DND-41 (cell line): Measurements from ENCODE around the gene RBPJL.

Experiments used
- ATAC-seq: fragments of 200-7000 bp; cut with Tn5 transposase; 3 replicates; pipeline ENCODE4 v1.9.1; 2021; ENCODE audit warnings: low read depth; ENCODE audit not compliant: insufficient read depth
- DNase-seq: peaks from one replicate; pipeline ENCODE4 v3.0.0-alpha.2; 2020
- H2AFZ ChIP-seq: 2 replicates; pipeline ENCODE4 v1.6.0; 2012; ENCODE audit warnings: low read depth, low read length
- H3K27ac ChIP-seq: 2 replicates; pipeline ENCODE4 v1.5.1; 2012; ENCODE audit warnings: low read length, inconsistent platforms
- H3K27me3 ChIP-seq: fragments of 200-600 bp; sonication (generic); 2 replicates; pipeline ENCODE4 v1.6.0; 2012; ENCODE audit warnings: low read length, mild to moderate bottlenecking, inconsistent platforms; ENCODE audit not compliant: insufficient read depth, poor library complexity
- H3K36me3 ChIP-seq: 2 replicates; pipeline ENCODE4 v1.5.1; 2012; ENCODE audit warnings: low read length, inconsistent platforms; ENCODE audit not compliant: insufficient read depth
- H3K4me1 ChIP-seq: 2 replicates; pipeline ENCODE4 v1.5.1; 2012; ENCODE audit warnings: mild to moderate bottlenecking, low read length; ENCODE audit not compliant: insufficient read depth
- H3K4me2 ChIP-seq: 2 replicates; pipeline ENCODE4 v1.6.0; 2012; ENCODE audit warnings: mild to moderate bottlenecking, moderate library complexity, low read length, inconsistent platforms; ENCODE audit not compliant: insufficient read depth
- H3K4me3 ChIP-seq, 2 experiments: fragments of 200-600 bp in 1 of 2; shearing (Covaris generic) in 1 of 2; 2 replicates each; pipeline ENCODE4 v1.5.1; 2012 to 2016; ENCODE audit warnings: inconsistent platforms in 2 of 2, low read length in 2 of 2, mild to moderate bottlenecking in 2 of 2, low read depth in 1 of 2, moderate library complexity in 1 of 2
- H3K79me2 ChIP-seq: 2 replicates; pipeline ENCODE4 v1.6.0; 2012; ENCODE audit warnings: low read length, inconsistent platforms; ENCODE audit not compliant: insufficient read depth
- H3K9ac ChIP-seq: 2 replicates; pipeline ENCODE4 v1.6.0; 2012; ENCODE audit warnings: low read depth, mild to moderate bottlenecking, inconsistent platforms, low read length, moderate library complexity
- H3K9me3 ChIP-seq: 2 replicates; pipeline ENCODE4 v1.5.1; 2012; ENCODE audit warnings: low read length, moderate library complexity, mild to moderate bottlenecking, inconsistent platforms; ENCODE audit not compliant: insufficient read depth, severe bottlenecking
- H4K20me1 ChIP-seq: 2 replicates; pipeline ENCODE4 v1.6.0; 2012; ENCODE audit warnings: low read length; ENCODE audit not compliant: insufficient read depth
- EZH2 ChIP-seq: IDR thresholded peaks from 3 replicates; pipeline ENCODE4 v1.6.1; 2012; ENCODE audit warnings: borderline replicate concordance, low read depth, mild to moderate bottlenecking, moderate library complexity, low read length, inconsistent platforms; ENCODE audit not compliant: severe bottlenecking
- TF ChIP-seq, protein P1 (sequence below): IDR thresholded peaks from 2 replicates; pipeline ENCODE4 v1.5.1; 2012; ENCODE audit warnings: borderline replicate concordance, low read length, moderate library complexity, mild to moderate bottlenecking; ENCODE audit not compliant: poor library complexity, severe bottlenecking; ENCODE audit errors: extremely low read depth

The RBPJL gene

DNA sequence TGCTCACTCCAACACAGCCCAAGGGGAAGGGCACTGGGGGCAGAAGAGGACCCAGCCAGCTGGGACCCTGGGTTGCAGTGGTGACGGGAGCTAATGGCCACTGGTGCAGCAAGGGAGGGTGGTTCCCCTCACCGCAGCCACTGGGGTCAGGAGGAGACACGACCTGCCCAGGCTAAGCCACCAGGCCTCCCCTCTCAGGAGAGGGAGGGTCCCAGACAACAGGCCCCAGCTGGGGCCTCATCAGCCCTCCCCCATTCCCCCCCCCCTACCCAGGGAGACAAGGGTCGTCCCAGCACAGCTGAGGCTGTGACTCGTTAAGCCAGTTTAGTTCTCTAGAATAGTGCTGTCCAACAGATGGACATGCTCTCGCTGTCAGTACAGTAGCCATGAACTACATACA, 18.7 kb downstream of the RBPJL start:
- DNase-seq: no peak
- no peak overlapping the region for H2AFZ ChIP-seq

DNA sequence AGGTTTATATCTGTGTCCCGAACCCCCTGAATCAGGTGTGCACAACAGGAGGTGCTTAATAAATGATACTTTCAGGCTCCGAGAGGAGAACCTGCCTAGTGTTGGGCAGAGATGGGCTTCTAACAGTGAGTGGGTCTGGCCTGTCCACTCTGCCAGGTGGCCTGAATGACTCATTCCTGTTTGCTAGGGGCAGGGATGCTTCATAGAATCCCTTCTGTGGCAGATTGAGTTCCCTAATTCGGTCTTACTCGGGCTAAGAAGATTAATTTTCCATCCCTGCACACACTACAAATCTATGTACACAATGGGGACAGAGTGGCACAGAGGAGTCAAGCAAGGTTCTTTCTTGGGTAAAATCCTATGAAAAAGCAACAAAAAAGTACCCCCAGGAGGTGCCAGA, 21.8 kb downstream of the RBPJL start:
- Histone ChIP-seq H3K27ac (no peak overlapping the region), H4K20me1 (no peaks in the 10 kb centered on the region), H3K36me3 (no peaks in the 10 kb centered on the region), H3K9me3 (no peaks in the 10 kb centered on the region), H3K4me3 (no peak overlapping the region), H3K9ac (no peak overlapping the region), H2AFZ (no peak overlapping the region), H3K79me2 (no peaks in the 10 kb centered on the region), H3K4me2 (no peak overlapping the region), H3K4me1 (no peaks in the 10 kb centered on the region), H3K27me3 (peaks cover 4% of the 10 kb centered on the region)
- TF ChIP-seq, protein P1, sequence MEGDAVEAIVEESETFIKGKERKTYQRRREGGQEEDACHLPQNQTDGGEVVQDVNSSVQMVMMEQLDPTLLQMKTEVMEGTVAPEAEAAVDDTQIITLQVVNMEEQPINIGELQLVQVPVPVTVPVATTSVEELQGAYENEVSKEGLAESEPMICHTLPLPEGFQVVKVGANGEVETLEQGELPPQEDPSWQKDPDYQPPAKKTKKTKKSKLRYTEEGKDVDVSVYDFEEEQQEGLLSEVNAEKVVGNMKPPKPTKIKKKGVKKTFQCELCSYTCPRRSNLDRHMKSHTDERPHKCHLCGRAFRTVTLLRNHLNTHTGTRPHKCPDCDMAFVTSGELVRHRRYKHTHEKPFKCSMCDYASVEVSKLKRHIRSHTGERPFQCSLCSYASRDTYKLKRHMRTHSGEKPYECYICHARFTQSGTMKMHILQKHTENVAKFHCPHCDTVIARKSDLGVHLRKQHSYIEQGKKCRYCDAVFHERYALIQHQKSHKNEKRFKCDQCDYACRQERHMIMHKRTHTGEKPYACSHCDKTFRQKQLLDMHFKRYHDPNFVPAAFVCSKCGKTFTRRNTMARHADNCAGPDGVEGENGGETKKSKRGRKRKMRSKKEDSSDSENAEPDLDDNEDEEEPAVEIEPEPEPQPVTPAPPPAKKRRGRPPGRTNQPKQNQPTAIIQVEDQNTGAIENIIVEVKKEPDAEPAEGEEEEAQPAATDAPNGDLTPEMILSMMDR: no peak
- DNase-seq (no peak), ATAC-seq (no peak)

More for the DNA sequence above, 18.7 kb downstream of the RBPJL start:
- no peaks in the 10 kb centered on the region for H3K36me3 ChIP-seq
- no peaks in the 10 kb centered on the region for H4K20me1 ChIP-seq
- no peak overlapping the region for H3K27ac ChIP-seq
- no peak overlapping the region for H3K4me2 ChIP-seq
- peaks cover 4% of the 10 kb centered on the region for H3K27me3 ChIP-seq
- H3K9ac ChIP-seq: no peak overlapping the region
- H3K79me2 ChIP-seq: no peaks in the 10 kb centered on the region
- no peak for ATAC-seq
- no peak for TF ChIP-seq EZH2
- TF ChIP-seq, protein P1: no peak
- H3K4me1 ChIP-seq: peaks cover 9% of the 10 kb centered on the region
- H3K9me3 ChIP-seq: no peaks in the 10 kb centered on the region
- no peak overlapping the region for H3K4me3 ChIP-seq

GRCh38 chr20:45329497-45330319, 23.1 kb downstream of the RBPJL start:
- ATAC-seq (no peak), DNase-seq (no peak)
- Histone ChIP-seq H3K27ac (no peak overlapping the region), H3K27me3 (peaks cover 4% of the 10 kb centered on the region), H3K9ac (no peak overlapping the region), H4K20me1 (no peaks in the 10 kb centered on the region), H3K4me1 (no peaks in the 10 kb centered on the region), H3K9me3 (no peaks in the 10 kb centered on the region), H3K79me2 (no peaks in the 10 kb centered on the region), H3K4me2 (no peak overlapping the region), H3K36me3 (no peaks in the 10 kb centered on the region), H2AFZ (no peak overlapping the region), H3K4me3 (no peak overlapping the region)
- TF ChIP-seq, protein P1: no peak
- TF ChIP-seq EZH2: no peak

DNA sequence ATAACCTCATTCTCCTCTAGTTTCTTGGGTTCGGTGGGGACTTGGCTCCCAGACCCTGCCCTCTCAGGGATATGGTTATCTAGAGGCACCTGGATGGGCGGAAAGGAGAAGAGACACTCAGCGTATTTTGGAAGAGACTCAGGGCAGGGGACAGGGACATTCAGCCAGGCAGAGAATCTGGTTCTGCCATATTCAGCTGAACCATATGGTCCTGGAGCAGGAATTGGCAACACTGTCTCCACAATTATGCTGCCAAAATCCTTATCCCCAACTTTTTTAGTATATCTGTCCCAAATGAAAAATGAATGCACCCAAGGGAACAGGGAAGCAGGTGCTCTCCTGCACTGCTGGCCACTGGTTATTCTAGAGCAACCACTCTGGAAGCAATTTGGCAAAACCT, 23.8 kb downstream of the RBPJL start:
- Histone ChIP-seq H3K9ac (no peak overlapping the region), H4K20me1 (no peaks in the 10 kb centered on the region), H3K79me2 (no peaks in the 10 kb centered on the region), H3K4me1 (no peaks in the 10 kb centered on the region), H3K4me2 (no peak overlapping the region), H2AFZ (no peak overlapping the region), H3K9me3 (no peaks in the 10 kb centered on the region), H3K4me3 (no peak overlapping the region), H3K27me3 (peaks cover 4% of the 10 kb centered on the region), H3K36me3 (no peaks in the 10 kb centered on the region), H3K27ac (no peak overlapping the region)
- TF ChIP-seq, protein P1: no peak
- no peak for TF ChIP-seq EZH2
- DNase-seq (no peak), ATAC-seq (no peak)
